HG03097 (cell line): ENCODE data around the gene P2RX2.

Source experiments
- ATAC-seq: cut with Tn5 transposase; IDR thresholded peaks from one replicate; pipeline ENCODE4 v1.9.1; 2021; ENCODE audit not compliant: unreplicated experiment, low FRiP score

The P2RX2 gene

GRCh38 chr12:132657004-132657727 is 38.6 kb downstream of the P2RX2 start:
- no peak for ATAC-seq

GRCh38 chr12:132658149-132658894 is 39.7 kb downstream of the P2RX2 start:
- no peak for ATAC-seq

DNA sequence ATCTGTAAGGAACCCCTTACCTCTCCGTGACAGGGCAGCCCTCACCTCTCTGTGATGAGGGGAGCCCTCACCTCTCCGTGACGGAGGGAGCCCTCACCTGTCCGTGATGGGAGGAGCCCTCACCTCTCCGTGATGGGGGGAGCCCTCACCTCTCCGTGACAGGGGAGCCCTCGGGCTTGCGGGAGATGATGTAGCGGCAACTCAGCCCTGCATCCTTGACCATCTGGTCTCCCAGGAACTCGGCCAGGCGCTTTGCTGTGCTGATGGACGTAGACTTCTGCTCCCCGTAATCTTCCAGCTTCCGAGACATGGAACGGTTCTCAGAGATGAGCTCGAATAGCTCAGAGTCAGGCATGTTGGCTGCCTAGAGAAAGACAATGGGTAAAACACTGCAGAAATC is 40.6 kb downstream of the P2RX2 start:
- ATAC-seq: no peak

- ATAC-seq: no peak
These were observed 41.5 kb downstream of the P2RX2 start for GRCh38 chr12:132660052-132660451.

DNA sequence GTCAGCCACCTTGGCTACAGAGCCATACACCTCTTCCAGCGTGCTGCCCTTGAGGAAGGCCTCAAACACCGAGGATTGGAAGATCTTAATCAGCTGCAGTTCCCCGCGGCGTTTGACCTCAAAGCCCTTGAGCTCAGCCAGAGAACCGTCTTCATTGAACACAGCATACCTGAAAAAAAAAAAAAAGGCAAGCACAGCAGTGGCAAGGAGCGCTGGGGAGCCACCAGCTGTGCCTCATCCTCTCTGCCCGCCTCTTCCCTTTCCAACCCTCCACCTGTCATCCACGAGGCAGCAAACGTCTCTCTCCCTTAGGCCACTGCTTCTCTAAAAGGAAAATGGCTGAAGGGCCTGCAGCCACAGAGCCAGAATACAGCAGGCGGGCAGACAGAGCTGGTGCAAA is 42.4 kb downstream of the P2RX2 start:
- ATAC-seq: no peak

DNA sequence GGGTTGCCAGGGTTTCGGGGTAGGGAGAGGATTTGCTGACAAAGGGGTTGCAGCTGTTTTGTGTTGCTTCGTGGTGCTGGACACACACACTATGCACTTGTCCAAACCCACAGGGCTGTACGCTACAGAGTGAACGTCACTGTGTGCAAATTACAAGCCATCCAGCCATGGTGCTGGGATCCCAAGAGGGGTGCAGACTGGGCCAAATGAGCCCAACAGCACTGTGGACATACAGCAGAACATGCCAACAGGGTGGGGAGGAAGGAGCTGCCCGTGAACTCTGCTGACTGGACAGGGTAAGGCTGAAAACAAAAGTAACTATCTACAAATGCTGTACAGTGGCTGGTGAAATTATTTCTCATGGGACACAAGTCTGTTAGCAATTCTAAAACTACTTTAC is 43.4 kb downstream of the P2RX2 start:
- ATAC-seq: no peak

- ATAC-seq: no peak
These were observed 44.6 kb downstream of the P2RX2 start for GRCh38 chr12:132662901-132663755.

DNA sequence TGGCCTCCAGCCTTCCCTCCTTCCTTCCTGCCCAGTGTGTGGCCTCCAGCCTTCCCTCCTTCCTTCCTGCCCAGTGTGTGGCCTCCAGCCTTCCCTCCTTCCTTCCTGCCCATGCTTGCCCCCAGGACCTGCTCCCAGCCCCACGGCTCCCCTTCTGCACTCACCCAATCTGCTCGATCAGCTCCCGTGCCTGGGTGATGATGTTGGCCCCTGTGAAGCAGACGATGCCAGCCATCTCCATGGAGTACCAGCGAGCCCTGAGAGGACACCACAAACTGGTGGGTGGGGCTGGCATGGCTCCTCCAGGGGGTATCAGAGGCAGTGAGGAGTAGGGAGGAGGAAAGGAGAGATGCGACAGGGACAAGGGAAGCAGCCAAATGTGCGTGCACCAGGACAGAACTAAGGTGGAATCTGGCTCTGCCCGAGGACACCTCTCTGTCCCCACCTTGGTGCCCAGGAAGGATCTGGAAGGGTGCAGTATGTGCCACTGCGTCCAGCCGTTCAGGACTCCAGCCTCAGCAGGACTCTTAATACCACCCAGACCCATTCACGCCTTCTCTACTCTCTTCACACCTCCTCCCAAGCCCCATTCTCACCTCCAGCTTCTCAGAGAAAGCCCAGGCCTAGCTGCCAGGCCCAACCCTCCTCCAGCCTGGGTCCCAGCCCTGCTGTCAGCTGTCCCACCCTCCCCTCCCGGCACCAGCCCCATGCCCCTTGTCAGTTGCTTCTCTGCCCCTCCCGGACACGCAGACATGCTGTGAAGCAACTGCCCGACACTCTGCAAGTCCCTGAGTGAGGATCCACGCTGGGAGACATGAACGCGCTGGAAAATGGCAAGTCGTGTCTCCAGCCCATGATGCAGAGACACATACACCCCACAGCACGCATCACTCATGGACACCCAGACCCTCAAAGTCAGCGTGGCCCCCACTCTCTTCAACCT is 45.9 kb downstream of the P2RX2 start:
- no peak for ATAC-seq

- ATAC-seq: no peak
These were observed 46.5 kb downstream of the P2RX2 start for GRCh38 chr12:132665149-132665491.

DNA sequence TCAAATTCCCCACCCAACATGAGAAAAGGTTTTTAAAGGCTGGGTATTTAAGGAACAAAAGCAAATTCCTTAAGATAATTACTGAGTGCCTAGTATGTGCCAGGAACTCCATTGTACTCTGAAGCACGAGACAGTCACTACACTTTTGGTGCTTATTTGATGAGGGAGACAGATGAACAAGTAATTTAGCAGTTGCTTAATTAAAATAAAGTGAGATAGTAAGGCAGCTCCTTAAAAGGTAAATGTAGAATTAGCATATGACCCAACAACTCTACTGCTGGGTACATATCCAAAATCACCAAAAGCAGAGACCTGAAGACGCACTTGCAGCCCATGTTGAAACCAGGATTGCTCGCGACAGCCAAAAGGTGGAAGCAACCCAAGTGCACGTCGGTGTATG is 47.2 kb downstream of the P2RX2 start:
- ATAC-seq: no peak

DNA sequence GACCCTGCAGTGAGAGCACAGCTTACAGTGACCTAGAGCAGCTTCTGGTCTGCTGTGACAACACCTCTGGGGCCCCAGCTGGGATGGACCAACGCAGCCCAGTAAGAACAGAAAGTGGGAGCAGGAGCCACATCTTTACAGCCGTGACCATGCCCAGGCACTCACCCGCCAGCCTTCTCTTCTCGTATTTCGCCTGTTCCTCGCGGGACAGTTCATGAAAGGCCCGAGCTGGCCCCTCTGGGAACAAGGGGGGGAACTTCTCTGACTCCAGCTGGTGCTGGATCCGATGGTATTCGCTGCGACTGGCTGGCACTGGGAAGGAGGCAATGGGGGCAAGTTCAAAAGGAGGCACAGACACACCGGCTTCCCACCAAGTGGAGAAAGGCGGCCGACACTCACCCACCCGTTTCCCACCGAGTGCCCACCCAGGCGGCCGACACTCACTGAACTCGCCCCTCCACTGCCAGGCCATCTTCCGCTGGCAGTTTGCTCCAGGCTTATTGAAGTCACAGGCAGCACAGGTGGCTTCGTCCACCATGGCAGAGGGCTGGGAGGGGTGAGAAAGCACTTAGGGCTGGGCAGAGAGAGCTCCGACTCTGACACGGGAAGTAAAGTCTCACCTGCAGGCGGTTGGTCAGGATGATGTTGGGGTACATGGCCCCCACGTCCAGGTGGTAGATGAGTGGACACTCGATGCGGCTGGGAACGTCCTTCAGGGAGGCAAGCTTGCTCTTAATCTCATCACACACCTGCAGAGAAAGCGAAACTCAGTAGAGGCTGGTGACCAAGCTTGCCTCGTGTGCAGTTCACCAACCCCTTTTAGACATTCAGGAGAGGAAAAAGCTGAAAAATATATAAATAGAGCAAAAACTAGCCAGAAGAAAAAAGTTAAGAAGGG is 49.9 kb downstream of the P2RX2 start:
- ATAC-seq: no peak

DNA sequence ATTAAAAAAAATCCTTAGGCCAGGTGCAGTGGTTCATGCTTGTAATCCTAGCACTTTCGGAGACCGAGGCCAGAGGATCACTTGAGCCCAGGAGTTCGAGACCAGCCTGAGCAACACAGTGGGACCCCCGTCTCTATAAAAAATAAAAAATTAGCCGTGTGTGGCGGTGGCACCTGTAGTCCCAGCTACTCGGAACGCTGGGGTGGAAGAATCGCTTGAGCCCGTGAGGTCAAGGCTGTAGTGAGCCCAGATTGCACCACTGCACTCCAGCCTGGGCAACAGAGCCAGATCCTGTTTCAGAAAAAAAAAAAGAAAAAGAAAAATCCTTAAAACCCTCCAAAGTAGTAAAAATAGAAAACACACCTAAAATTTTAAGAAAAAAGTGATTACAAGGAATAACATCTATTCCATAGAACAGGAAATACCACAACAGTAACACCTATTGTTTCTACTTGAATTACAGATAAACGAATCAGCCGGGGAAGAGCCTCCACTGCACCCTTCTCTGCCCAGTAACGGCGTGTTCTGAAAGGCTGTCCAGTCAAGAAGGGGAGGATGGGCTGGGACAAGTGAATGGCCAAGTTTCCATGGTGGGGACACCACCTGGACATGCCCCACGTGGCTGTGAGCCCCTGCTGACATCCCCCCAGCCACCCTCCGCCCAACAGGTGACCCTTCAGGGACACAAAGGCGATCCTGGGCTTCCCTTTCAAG is 50.7 kb downstream of the P2RX2 start:
- no peak for ATAC-seq
